HL-60/S4 (cell line): Measurements from ENCODE around the gene HNRNPC.
"Not testable (repeated sequence)": the region's sequence is repeated elsewhere in the genome, so short reads cannot be mapped to it uniquely, and the experiment has no call there.

Experiments used
- in situ Hi-C: fragments of 300-500 bp; cut with MboI; formaldehyde crosslinking; loops from 2 replicates; pipeline ENCODE4 v1.14.3; 2022; ENCODE audit warnings: low sequenced_read_pairs

HNRNPC gene

DNA sequence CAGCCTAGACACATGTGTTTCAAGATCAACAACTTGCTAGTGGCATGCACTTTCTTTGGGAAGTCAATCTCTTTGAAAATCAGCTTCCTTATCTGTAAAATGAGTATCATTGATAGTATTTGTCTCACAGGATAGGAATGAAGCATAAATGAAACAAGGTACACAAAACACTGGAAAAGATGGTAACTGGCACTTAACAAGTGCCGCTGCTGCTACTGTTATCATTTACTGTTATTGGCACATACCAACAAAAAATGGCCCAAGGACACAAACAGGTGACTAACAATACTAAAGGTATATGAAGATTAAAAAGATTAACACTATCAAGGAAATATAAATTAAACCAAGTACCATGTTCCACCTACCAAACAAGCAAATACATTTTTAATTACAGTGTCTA is 20.9 kb downstream of the HNRNPC start:
- in situ Hi-C loops, result no loop called here

DNA sequence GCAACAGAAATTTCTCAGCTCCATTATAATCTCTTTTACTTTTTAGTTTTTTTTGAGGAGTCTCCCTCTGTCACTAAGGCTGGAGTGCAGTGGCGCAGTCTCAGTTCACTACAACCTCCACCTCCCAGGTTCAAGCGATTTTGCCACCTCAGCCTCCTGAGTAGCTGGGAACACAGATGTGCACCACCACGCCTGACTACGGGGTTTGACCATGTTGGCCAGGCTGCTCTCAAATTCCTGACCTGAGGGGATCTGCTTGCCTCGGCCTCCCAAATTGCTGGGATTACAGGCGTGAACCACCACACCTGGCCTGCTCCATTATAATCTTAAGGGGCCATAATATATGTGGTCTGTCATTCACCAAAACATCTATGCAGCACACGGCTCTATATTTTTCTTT is 23.4 kb downstream of the HNRNPC start:
- in situ Hi-C loops, result no loop called here

DNA sequence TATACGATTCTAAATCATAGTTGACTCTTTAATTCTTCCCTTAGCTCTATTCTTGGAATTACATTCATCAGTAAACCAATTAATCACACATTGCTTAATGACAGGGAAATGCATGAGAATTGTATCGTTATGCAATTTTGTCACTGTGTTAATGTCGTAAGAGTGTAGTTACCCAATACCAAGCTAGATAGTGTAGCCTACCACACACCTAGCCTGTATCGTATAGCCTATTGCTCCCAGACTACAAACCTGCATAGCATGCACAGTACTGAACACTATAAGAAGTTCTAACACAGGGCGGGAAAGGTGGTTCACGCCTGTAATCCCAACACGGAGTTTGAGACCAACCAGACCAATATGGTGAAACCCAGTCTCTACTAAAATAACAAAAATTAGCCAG is 24.7 kb downstream of the HNRNPC start:
- in situ Hi-C loops, result no loop called here

DNA sequence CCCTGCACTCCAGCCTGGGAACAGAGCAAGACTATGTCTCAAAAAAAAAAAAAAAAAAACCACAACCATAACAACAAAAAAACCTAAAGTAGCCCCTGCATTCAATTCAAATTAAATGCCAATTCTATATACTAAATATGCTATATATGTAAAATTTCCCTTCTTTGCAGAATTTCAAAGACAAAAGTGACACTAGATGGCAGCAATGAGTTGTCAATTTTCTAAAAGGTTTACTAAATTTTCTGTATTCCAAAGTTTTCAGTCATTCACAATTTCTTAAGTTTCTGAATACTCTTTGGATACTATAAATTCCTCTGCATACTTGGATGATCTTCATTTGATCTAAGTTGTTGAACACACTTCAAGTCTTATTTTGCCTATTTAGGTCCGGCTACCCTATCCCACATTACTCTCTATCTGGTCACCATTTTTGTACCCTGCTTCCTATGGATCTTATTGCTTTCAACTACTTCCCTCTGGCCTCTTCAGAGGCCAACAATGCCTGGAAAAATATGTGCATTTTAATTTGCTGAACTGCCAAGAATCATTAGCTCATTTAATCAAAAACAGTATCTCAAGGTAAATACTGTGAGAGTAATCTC is 27.9 kb downstream of the HNRNPC start:
- in situ Hi-C loops, result no loop called here

DNA sequence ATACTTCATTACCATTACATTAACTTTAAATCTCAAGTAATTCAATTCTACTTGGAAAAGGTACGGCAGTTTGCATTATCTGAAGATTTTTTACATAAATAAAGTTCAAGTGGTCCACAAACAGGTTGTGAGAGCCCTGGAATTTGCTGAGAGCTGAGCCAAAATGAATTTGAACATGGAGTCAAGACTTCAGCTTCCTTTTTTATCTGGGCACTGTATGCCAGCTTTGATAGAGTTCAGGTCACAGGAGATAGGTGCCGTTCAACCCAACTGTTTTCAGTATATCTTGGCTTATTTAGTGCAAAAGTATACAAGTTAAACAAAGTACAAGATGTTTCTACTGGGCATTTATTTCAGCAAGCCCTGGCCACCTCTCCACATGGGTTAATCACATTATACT is 28.8 kb downstream of the HNRNPC start:
- in situ Hi-C loops, result no loop called here

DNA sequence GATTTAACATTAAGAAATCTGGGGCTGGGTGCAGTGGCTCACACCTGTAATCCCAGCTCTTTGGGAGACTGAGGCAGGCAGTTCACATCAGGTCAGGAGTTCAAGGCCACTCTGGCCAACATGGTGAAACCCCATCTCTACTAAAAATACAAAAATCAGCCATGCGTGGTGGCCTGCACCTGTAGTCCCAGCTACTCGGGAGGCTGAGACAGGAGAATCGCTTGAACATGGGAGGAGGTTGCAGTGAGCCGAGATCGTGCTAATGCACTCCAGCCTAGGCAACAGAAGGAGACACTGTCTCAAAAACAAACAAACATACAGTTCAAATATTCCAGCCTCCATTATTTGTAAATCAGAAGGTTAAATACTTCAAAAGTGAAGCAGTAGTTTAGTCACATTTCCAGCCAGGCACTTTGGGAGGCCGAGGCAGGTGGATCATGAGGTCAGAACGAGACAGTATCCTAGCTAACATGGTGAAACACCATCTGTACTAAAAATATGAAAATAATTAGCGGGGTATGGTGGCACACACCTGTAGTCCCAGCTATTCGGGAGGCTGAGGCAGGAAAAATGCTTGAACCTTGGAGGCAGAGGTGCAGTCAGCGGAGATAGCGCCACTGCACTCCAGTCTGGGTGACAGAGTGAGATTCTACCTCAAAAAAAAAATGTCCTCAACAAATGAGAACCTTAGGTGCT is 30.3 kb downstream of the HNRNPC start:
- in situ Hi-C loops, result no loop called here

DNA sequence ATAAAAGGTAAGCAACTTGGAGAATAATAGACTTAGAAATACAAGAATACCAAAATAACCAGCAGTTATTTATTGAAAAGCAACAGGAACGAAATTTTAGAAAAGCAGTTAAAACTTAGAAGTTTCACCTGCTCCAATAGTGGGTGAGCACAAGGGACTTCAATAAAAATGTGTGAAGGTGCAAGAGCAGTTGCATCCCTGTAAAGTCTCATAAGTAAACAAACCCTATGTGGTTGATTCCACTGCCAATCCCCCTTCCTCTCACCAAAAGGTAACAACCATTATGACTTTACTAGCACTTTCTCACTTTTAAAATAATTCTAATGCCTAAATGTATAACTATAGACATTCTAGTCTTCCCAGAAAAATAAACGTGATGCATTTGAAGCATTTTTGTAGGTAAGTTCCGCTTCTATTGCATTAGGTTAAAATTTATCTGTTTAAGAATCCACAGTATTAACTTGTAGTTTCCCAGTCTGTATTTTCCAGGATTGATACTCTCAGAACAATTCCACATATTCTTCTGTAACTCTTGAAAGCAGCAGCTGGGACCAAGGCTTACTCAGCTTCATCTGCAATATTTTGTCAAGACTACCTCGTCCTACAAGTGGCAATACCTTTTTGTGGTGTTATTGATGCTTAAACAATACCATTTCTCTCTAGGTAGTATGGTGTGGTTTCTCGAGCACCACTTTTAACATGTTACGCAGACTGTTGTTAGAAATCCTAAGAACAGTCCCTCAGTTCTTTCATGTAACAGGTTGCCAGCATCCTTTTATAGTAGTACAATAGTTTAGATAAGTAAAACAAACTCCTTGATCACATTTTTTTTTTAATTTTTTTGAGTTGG is 32.1 kb downstream of the HNRNPC start:
- in situ Hi-C loops, result no loop called here

DNA sequence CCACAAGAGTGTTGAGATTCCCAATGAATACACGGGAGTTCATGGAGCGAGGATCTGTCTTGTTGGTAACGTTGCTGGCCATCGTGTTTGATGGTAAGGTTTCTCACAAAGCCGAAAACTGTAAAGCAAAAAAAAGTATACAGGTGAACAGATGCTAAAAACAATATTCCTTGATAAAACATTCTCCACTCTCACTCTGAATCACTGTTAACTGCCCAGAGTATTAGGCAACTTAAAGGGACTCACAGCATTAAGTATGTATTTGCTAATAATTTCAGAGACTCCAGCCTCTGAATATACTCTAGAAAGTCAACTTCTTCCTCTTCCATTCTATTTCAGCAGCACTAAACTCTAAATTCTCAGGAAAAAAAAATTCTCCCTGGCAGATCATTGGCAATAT is 35.1 kb downstream of the HNRNPC start:
- in situ Hi-C loops, result no loop called here

DNA sequence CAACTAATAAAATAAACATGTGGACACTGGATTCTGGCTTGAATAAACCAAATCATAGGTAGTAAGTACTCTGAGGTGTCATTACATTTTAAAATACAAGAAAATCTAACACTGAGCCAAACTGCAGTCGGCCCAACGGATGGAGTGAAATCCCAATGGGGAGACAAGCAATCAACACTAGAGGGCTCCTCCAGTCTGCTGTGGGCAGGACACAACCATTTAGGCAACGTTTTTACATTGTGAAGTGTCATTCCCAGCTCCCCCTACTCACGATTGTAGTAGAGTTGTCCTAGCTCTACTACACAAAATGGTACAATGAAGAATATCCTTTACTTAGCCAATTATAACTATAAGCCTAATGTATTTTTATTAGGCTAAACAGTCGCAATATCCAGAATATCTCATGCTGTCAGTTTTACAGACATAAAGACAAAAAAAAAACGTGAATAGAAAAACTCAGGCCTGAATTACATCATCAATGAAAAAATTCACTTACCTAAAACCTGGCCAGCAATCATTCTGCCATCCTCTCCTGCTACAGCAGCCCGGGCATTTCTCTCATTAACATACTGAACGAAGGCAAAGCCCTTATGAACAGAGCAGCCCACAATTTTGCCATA is 35.7 kb downstream of the HNRNPC start:
- in situ Hi-C loops, result no loop called here

DNA sequence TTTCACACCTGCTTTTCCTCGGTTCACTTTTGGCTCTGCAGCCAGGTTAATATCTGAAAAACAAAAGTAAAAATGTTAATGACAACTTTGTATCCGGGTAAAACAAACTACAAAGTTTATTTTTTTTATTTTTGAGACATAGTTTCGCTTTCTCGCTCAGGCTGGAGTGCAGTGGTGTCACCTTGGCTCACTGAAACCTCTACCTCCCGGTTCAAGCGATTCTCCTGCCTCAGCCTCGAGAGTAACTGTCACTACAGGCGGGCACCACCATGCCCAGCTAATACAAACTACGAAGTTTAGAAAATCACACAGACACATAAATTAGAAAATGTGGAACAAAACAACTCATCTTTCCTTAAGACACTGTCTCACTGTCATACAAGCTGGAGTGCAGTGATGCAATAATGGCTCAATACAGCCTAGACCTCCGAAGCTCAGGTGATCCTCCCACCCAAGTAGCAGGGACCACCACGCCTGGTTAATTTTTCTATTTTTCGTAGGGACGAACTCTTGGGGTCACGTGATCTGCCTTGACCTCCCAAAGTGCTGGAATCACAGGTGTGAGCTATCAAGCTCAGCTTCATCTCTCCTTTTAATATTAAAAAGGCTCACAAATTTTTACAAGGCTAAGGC is 38.1 kb downstream of the HNRNPC start:
- in situ Hi-C loops, result no loop called here

DNA sequence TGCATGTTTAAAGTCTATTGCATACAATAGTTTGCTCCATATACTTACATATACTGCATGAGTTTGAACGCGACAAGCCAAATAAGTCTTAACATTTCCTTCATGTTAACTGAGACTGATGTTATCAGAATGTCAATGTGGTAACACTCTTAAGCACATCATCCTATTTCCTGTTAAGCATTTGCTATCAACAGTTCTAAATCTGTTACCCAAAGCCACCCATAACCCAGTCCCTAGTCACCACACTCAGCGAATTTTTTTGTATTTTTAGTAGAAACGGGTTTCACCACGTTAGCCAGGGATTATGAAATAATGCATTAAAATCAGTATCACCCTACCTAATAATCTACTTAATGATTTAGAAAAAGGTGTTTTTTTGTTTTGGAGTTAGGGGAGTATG is 39.4 kb downstream of the HNRNPC start:
- in situ Hi-C loops, result no loop called here

DNA sequence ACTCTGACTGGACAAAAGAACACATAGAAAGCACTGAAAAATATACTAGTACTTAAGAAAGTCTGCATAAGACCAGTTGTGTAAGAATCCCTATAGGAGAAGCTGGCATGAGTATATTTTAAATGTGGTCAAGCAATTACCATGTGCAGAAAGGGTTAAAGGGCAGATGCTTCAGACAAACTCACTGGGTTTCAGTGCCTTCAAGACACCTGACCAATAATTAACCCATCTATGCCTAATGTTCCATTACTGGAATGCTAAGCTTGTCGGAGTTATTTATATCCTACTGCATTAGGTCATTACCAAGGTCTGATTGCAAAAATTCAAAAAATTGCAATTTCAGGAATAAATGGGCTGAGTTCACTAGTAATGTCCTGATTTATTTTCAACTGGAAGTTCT is 41.3 kb downstream of the HNRNPC start:
- in situ Hi-C loops, result no loop called here

DNA sequence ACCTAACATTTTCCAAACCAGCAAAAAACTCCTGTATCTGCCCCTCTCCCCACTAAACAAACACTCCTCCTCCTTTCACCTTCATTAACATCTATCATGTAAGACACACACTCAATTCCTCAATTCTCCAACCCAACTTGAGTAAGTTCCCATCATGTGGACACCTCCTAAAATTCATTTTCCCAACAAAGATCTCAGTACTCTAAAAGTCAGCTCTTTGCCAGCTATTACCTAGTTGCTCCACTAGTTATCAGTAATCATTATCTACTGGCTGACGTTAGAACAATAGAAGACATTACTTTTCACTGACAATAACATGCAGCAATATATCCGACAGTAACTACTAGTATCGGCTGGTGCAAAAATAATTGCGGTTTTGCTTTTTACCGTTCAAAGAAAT is 42.1 kb downstream of the HNRNPC start:
- in situ Hi-C loops, result no loop called here

DNA sequence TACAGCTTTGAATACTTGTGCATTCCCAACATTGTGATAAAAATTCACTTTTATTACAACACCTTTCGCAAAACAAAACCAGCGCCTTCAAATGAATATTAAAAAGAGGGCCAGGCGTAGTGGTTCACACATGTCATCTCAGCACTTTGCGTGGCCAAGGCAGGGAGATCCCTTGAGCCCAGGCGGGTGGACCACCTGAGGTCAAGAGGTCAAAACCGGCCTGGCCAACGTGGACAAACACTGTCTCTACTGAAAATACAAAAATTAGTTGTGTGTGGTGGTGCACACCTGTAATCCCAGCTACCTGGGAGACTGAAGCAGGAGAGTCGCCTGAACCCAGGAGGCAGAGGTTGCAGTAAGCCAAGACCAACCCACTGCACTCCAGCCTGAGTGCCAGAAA is 42.8 kb downstream of the HNRNPC start:
- in situ Hi-C loops, result no loop called here

DNA sequence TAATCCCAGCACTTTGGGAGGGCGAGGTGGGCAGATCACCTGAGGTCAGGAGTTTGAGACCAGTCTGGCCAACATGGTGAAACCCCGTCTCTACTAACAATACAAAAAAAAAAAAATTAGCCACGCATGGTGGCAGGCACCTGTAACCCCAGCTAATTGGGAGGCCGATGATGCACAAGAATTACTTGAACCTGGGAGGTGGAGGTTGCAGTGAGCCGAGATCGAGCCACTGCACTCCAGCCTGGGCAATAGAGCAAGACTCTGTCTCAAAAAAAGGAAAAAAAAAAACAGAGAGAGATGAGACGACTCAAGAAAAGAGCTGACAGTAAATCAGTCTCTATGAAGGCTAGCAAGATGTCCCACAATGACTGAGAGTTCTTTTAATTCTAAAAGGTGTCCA is 44.1 kb downstream of the HNRNPC start:
- in situ Hi-C loops, result not testable (repeated sequence)

DNA sequence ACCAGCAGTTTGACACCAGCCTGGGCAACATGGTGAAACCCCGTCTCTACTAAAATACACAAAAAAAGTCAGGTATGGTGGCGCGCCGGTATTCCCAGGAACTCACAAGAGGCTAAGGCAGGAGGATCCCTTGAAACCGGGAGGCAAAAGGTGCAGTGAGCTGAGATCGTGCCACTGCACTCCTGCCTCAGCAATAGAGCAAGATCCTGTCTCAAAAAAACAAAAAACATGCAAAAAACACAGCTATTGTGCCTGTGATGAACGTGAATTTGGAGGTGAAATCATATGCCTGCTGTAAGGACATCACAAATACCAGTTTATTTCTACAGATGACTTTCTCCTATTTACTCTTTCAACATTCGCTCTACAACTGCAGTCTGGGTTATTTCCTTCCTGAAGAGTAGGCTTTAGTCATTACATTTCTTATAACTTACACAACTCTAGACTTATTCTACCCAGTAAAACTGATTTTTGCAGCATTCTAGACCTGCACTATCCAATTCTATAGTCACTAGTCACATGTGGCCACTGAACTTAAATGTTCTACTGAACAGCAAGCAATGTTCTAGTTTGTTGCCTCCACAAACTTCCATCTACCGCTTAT is 48.3 kb downstream of the HNRNPC start:
- in situ Hi-C loops, result no loop called here

DNA sequence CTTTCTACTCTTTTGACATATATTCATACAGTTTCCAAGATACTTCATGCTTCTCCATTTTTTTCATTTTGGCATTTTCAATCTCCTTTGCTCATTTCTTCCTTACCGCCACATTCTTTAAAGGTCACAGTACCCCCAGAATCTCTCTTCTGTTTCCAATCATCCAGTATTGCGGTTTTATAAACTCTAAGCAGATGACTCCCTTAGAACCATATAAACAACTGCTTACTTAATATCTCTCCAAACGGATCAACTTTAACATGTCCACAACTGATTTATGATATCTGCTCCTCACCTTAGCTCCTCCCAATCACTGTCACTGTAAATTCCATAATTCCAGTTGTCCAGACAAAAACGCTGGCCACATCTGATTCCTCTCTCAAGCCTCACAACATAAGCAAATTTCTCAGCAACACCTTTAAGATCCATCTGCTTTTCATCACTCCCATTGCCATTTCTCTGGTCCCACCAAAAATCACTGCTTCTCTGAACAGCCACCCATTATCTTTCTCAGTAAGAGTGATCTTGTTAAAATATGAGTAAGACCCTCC is 49.6 kb downstream of the HNRNPC start:
- in situ Hi-C loops, result no loop called here

DNA sequence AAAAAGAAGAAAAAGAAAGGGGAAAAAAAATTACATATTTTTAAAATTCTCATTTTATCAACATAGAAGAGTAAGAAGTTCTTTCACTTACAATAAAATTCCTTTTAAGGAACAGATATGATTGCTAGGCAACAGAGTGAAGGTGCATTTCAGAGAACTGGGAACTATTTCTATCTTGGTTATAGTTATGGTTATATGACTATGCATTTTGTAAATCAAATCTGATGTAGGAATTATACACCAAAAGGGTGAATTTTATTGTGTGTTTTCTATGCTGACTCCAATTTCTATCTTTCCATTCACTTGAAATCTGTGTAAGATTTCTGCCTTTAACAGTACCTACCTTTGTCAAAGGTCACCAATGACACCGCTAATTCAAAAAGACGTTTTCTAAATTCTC is 50.1 kb downstream of the HNRNPC start:
- in situ Hi-C loops, result no loop called here

DNA sequence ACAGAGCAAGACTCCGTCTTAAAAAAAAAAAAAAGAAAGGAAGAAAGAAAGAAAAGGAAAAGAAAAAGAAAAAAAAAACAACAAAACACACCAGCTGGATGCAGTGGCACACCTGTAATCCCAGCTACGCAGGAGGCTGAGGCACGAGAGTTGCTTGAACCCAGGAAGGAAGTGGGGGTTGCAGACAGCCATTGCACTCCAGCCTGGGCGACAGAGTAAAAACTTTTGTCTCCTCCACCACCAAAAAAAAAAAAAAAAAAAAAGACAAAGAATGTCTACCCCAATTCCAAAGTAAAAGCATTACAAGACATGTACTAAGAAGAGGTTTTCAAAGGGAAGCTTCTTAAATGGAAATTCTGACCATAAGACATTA is 53.4 kb downstream of the HNRNPC start:
- in situ Hi-C loops, result no loop called here

DNA sequence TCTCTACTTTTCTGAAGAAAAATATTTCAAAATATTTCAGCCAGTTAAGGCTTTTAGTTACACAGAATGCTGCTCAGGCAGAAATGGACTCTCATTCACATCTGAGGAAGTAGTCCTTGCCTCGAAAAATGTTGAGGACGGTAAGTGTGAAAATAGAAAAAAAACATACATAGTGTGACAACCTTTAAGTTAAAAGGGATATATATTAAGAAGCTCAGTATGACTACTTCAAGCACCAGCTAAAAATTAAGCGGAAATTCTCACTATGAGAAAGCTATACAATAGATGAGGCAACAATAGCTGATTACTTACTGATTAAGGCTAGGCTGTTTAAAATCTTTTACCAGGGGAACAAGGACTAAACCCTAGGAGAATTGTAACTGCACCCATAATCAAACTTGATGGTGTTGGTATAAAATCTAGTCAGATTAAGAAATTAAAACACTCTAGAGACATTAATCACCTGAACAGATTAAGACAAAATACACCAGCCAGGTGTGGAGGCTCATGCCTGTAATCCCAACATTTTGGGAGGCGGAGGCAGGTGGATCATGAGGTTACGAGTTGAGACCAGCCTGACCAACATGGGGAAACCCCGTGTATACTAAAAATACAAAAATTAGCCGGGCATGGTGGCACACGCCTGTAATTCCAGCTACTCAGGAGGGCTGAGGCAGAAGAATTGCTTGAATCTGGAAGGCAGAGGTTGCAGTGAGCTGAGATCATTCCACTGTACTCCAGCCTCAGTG is 53.9 kb downstream of the HNRNPC start:
- in situ Hi-C loops, result no loop called here
